Measurements from ENCODE around the gene NOX5. TPM values are rescaled to one million over a fixed set of nuclear protein-coding genes. Genes with fewer than 3 reads are reported as not detected.
A peak's percentile ranks its signal among the peaks of the same experiment; 100 is the strongest.

The NOX5 gene
- total RNA-seq, 1 experiment from 2014 or later = 339 TPM

DNA sequence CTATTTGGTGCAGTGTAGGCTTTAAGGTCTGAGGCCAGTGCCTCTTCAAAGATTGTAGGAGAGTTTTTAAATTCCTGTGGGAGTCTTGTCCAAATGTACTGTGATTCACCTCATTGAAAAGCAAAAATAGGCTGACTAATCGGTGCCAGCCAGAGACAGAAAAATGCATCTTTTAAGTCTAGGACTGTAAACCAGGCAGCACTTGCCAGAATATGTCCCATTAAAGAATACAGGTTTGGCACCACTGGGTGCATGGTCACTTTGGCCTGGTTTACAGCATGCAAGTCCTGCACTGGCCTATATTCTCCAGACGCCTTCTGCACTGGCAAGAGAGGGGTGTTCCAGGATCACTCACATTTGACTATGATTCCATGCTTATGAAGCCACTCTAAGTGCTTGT lies 20.3 kb upstream of the NOX5 start:
- DNase-seq = peak; percentile 77
- no TSS peak for BruUV-seq (replicated peaks)
- POLR2A ChIA-PET (ENCODE audit: unreplicated experiment) = no interaction called here

DNA sequence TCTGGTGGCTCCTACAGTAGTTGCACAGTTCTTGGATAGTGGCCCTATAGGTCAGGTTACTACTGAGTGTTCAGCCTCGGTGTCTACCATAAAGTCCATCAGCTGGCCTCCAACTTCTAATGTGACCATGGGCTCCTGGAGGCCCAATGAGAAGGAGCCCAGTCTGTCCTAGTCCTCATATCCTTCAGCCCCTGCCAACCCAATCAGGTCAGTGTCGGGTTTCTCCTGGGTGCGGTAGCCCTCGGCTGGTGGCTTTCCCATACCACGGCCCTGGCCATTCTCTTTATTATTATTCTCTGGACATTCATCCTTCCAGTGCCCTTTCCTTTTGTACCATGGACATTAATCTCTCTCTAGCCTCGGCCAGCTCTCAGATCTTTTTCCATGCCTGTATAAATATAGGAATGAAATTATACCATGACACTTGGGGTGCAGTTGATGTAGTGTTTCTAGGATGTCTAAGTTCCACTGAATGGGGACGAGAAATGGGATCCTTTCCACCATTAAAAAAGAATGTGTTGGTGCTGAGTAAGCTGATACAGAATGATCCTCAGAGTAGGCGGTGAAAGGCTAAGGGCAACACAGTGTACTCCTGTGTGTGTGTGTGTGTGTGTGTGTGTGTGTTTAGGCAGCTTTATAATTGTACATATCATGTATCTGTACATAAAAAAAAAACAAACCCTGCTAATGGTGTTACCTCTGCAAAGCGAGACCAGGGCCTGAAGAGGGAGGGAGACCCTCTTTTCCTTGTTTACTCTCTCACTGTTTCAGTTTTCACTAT lies 19.3 kb upstream of the NOX5 start:
- Histone ChIP-seq H3K4me2 (ENCODE audit: low read length) (no peak overlapping the region), H3K4me3 (ENCODE audit: low read length) (no peak overlapping the region), H2AFZ (ENCODE audit: low read length) (no peak overlapping the region), H3K9me2 (replicated peaks; ENCODE audit: low read length) (no peaks in the 10 kb centered on the region), H3K36me3 (ENCODE audit: low read depth, low read length) (no peaks in the 10 kb centered on the region), H3F3A (ENCODE audit: low read length, unreplicated experiment) (no peaks in the 10 kb centered on the region), H3K4me1 (ENCODE audit: insufficient read depth, low read length) (peaks cover 17% of the 10 kb centered on the region), H3K9me3 (ENCODE audit: low read length) (no peaks in the 10 kb centered on the region), H3K79me2 (ENCODE audit: low read length) (no peaks in the 10 kb centered on the region), H3K9ac (ENCODE audit: low read length) (no peak overlapping the region), H4K20me1 (ENCODE audit: low read length) (no peaks in the 10 kb centered on the region), H3K27me3 (ENCODE audit: low read length) (no peaks in the 10 kb centered on the region), H3K27ac (ENCODE audit: low read length) (no peak overlapping the region)
- TF ChIP-seq EZH2 (IDR thresholded peaks at IDR 0.05; ENCODE audit: low read length, unreplicated experiment) (no peak), EZH2phosphoT487 (IDR thresholded peaks at IDR 0.05; ENCODE audit: borderline replicate concordance, low read length) (no peak)
- TF ChIP-seq, protein P1, sequence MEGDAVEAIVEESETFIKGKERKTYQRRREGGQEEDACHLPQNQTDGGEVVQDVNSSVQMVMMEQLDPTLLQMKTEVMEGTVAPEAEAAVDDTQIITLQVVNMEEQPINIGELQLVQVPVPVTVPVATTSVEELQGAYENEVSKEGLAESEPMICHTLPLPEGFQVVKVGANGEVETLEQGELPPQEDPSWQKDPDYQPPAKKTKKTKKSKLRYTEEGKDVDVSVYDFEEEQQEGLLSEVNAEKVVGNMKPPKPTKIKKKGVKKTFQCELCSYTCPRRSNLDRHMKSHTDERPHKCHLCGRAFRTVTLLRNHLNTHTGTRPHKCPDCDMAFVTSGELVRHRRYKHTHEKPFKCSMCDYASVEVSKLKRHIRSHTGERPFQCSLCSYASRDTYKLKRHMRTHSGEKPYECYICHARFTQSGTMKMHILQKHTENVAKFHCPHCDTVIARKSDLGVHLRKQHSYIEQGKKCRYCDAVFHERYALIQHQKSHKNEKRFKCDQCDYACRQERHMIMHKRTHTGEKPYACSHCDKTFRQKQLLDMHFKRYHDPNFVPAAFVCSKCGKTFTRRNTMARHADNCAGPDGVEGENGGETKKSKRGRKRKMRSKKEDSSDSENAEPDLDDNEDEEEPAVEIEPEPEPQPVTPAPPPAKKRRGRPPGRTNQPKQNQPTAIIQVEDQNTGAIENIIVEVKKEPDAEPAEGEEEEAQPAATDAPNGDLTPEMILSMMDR (conservative IDR thresholded peaks at IDR 0.05; ENCODE audit: low read depth, low read length) = no peak
- ATAC-seq (no peak), DNase-seq (no peak)
- no TSS peak for BruUV-seq (replicated peaks)
- intact Hi-C loops (cut with micrococcal nuclease) = no loop called here
- ChIA-PET CTCF (no interaction called here), POLR2A (ENCODE audit: unreplicated experiment) (no interaction called here)

More for the DNA sequence above, 20.3 kb upstream of the NOX5 start:
- Histone ChIP-seq H3K4me1 (ENCODE audit: insufficient read depth, low read length) (peaks cover 17% of the 10 kb centered on the region), H3F3A (ENCODE audit: low read length, unreplicated experiment) (no peaks in the 10 kb centered on the region), H3K9me2 (replicated peaks; ENCODE audit: low read length) (no peaks in the 10 kb centered on the region), H4K20me1 (ENCODE audit: low read length) (no peaks in the 10 kb centered on the region), H3K9me3 (ENCODE audit: low read length) (no peaks in the 10 kb centered on the region), H3K27ac (ENCODE audit: low read length) (peak overlapping the region; percentile 17; the same call in 1 of the 2 replicates), H3K79me2 (ENCODE audit: low read length) (no peaks in the 10 kb centered on the region), H3K27me3 (ENCODE audit: low read length) (no peaks in the 10 kb centered on the region), H2AFZ (ENCODE audit: low read length) (no peak overlapping the region), H3K4me3 (ENCODE audit: low read length) (no peak overlapping the region), H3K9ac (ENCODE audit: low read length) (no peak overlapping the region), H3K4me2 (ENCODE audit: low read length) (peak overlapping the region; percentile 43; the same call in 1 of the 2 replicates), H3K36me3 (ENCODE audit: low read depth, low read length) (no peaks in the 10 kb centered on the region)
- ATAC-seq = peak; percentile 87
- no peak for TF ChIP-seq EZH2phosphoT487 (IDR thresholded peaks at IDR 0.05; ENCODE audit: borderline replicate concordance, low read length)
- TF ChIP-seq, protein P1 (conservative IDR thresholded peaks at IDR 0.05; ENCODE audit: low read depth, low read length) = no peak
- no peak for TF ChIP-seq EZH2 (IDR thresholded peaks at IDR 0.05; ENCODE audit: low read length, unreplicated experiment)
- CTCF ChIA-PET = no interaction called here
- intact Hi-C loops (cut with micrococcal nuclease) = no loop called here

DNA sequence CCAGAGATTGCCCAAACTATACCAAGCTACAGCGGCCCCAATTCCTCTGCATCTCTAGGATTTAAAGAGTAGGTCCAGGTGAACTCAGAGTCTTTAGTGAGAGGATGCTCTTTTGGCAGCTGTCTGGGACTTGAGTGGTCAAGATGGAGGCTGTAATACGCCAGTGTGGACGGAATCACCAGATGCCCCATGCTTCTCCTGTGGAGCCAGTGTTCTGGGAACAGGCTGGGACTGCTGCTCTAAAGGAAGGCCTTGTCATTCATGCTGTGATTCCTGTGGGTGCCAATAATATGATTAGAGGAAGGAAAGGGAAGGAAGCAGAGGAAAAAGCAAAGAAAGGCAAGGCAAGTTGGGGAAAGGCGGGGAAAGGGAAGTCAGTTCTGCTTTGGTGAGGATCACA lies 17.4 kb upstream of the NOX5 start:
- POLR2A ChIA-PET (ENCODE audit: unreplicated experiment) = no interaction called here
- intact Hi-C loops (cut with micrococcal nuclease) = no loop called here
- H3K4me3 ChIP-seq (ENCODE audit: low read length) = no peak overlapping the region
- H3K79me2 ChIP-seq (ENCODE audit: low read length) = no peaks in the 10 kb centered on the region
- BruUV-seq (replicated peaks) = no TSS peak
- H3K36me3 ChIP-seq (ENCODE audit: low read depth, low read length) = no peaks in the 10 kb centered on the region
- no peaks in the 10 kb centered on the region for H4K20me1 ChIP-seq (ENCODE audit: low read length)
- no peaks in the 10 kb centered on the region for H3F3A ChIP-seq (ENCODE audit: low read length, unreplicated experiment)
- H3K27me3 ChIP-seq (ENCODE audit: low read length) = no peaks in the 10 kb centered on the region
- H3K4me1 ChIP-seq (ENCODE audit: insufficient read depth, low read length) = peaks cover 17% of the 10 kb centered on the region
- H3K4me2 ChIP-seq (ENCODE audit: low read length) = no peak overlapping the region
- no peaks in the 10 kb centered on the region for H3K9me3 ChIP-seq (ENCODE audit: low read length)
- H3K27ac ChIP-seq (ENCODE audit: low read length) = no peak overlapping the region
- no peak overlapping the region for H3K9ac ChIP-seq (ENCODE audit: low read length)
- H3K9me2 ChIP-seq (replicated peaks; ENCODE audit: low read length) = no peaks in the 10 kb centered on the region
- CTCF ChIA-PET = no interaction called here
- DNase-seq (no peak), ATAC-seq (no peak)
- no peak overlapping the region for H2AFZ ChIP-seq (ENCODE audit: low read length)
- TF ChIP-seq EZH2phosphoT487 (IDR thresholded peaks at IDR 0.05; ENCODE audit: borderline replicate concordance, low read length) (no peak), EZH2 (IDR thresholded peaks at IDR 0.05; ENCODE audit: low read length, unreplicated experiment) (no peak)
- TF ChIP-seq, protein P1 (conservative IDR thresholded peaks at IDR 0.05; ENCODE audit: low read depth, low read length) = no peak

Measured in PC-3 (cell line).